ENCODE results near the gene ACIN1.

The ACIN1 gene

DNA sequence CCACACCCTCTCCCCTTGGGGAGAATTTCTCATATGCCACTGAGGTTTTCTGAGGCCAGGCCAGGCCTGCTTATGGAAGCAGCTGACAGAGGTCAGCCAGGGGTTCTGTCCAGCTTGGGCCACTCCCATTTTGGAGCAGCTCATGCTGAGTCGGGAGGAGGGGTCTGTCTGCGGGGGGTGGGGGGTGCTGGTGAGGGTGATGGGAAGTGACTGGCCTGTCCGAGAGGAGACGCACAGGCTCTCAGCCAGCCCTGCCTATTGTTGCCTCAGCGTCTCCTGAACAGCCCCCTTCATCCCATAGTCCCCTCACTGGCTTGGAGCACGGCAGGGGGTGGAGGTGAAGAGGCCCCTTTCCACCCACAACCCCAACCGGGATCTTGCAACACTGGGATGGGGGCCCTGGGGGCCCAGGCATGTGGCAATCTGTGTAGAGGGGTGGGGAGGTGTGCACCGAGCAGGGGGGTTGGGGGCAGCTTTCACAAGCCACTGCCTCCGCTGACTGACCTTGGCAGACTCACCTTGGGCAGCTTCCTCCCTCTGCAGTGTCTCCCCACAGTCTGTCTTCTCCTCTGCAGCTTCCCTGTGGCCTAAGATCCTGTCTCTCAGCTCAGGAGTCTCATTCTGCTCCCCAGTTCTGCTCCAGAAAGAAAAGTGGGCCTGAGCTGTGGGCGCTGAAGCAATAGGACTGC, 18.6 kb upstream of the ACIN1 start:
- Histone ChIP-seq H3F3A (ENCODE audit: insufficient read depth, low read length) (no peaks in the 10 kb centered on the region), H3K4me3 (ENCODE audit: low read depth, low read length, poor library complexity, severe bottlenecking) (no peak overlapping the region), H3K79me2 (ENCODE audit: insufficient read depth, low read length) (no peaks in the 10 kb centered on the region), H3K9ac (ENCODE audit: low read length) (no peak overlapping the region), H2AFZ (ENCODE audit: low read length) (no peak overlapping the region), H3K27me3 (ENCODE audit: insufficient read depth, low read length) (peaks cover 6% of the 10 kb centered on the region; the same call in 1 of the 2 replicates), H3K9me3 (ENCODE audit: low read length) (no peaks in the 10 kb centered on the region), H3K36me3 (ENCODE audit: insufficient read depth, low read length) (no peaks in the 10 kb centered on the region), H3K27ac (ENCODE audit: low read depth, low read length, poor library complexity, severe bottlenecking) (no peak overlapping the region), H4K20me1 (ENCODE audit: insufficient read depth, low read length) (no peaks in the 10 kb centered on the region), H3K9me2 (ENCODE audit: low read depth, low read length) (no peaks in the 10 kb centered on the region), H3K4me2 (ENCODE audit: low read length) (no peak overlapping the region), H3K4me1 (ENCODE audit: insufficient read depth, low read length, severe bottlenecking) (no peaks in the 10 kb centered on the region)
- TF ChIP-seq CTCF (IDR thresholded peaks at IDR 0.05; ENCODE audit: low read length) (no peak), EZH2 (IDR thresholded peaks at IDR 0.05; ENCODE audit: borderline replicate concordance, low read length) (no peak)

- Histone ChIP-seq H4K20me1 (ENCODE audit: insufficient read depth, low read length) (no peaks in the 10 kb centered on the region), H3K9me3 (ENCODE audit: low read length) (no peaks in the 10 kb centered on the region), H3K27me3 (ENCODE audit: insufficient read depth, low read length) (peaks cover 6% of the 10 kb centered on the region; the same call in 1 of the 2 replicates), H2AFZ (ENCODE audit: low read length) (no peak overlapping the region), H3K27ac (ENCODE audit: low read depth, low read length, poor library complexity, severe bottlenecking) (no peak overlapping the region), H3K9ac (ENCODE audit: low read length) (no peak overlapping the region), H3K4me3 (ENCODE audit: low read depth, low read length, poor library complexity, severe bottlenecking) (no peak overlapping the region), H3F3A (ENCODE audit: insufficient read depth, low read length) (no peaks in the 10 kb centered on the region), H3K9me2 (ENCODE audit: low read depth, low read length) (no peaks in the 10 kb centered on the region), H3K36me3 (ENCODE audit: insufficient read depth, low read length) (no peaks in the 10 kb centered on the region; the same call in 1 of the 2 replicates), H3K4me1 (ENCODE audit: insufficient read depth, low read length, severe bottlenecking) (no peaks in the 10 kb centered on the region), H3K79me2 (ENCODE audit: insufficient read depth, low read length) (no peaks in the 10 kb centered on the region), H3K4me2 (ENCODE audit: low read length) (no peak overlapping the region)
- TF ChIP-seq CTCF (IDR thresholded peaks at IDR 0.05; ENCODE audit: low read length) (no peak), EZH2 (IDR thresholded peaks at IDR 0.05; ENCODE audit: borderline replicate concordance, low read length) (no peak)
These were observed 17.6 kb upstream of the ACIN1 start for GRCh38 chr14:23112359-23113178.

GRCh38 chr14:23110579-23111365, 15.8 kb upstream of the ACIN1 start:
- Histone ChIP-seq H3F3A (ENCODE audit: insufficient read depth, low read length) (no peaks in the 10 kb centered on the region), H3K9me2 (ENCODE audit: low read depth, low read length) (no peaks in the 10 kb centered on the region), H3K27me3 (ENCODE audit: insufficient read depth, low read length) (peaks cover 6% of the 10 kb centered on the region; the same call in 1 of the 2 replicates), H3K4me3 (ENCODE audit: low read depth, low read length, poor library complexity, severe bottlenecking) (no peak overlapping the region), H3K27ac (ENCODE audit: low read depth, low read length, poor library complexity, severe bottlenecking) (no peak overlapping the region), H3K9me3 (ENCODE audit: low read length) (no peaks in the 10 kb centered on the region), H2AFZ (ENCODE audit: low read length) (no peak overlapping the region), H3K79me2 (ENCODE audit: insufficient read depth, low read length) (no peaks in the 10 kb centered on the region), H3K4me1 (ENCODE audit: insufficient read depth, low read length, severe bottlenecking) (no peaks in the 10 kb centered on the region), H4K20me1 (ENCODE audit: insufficient read depth, low read length) (no peaks in the 10 kb centered on the region), H3K36me3 (ENCODE audit: insufficient read depth, low read length) (no peaks in the 10 kb centered on the region; the same call in 1 of the 2 replicates), H3K9ac (ENCODE audit: low read length) (no peak overlapping the region), H3K4me2 (ENCODE audit: low read length) (no peak overlapping the region)
- no peak for TF ChIP-seq CTCF (IDR thresholded peaks at IDR 0.05; ENCODE audit: low read length)
- TF ChIP-seq EZH2 (IDR thresholded peaks at IDR 0.05; ENCODE audit: borderline replicate concordance, low read length) = no peak

Measured in OCI-LY1 (cell line).